Astrocyte (in vitro differentiated cells and primary cell): ENCODE data around the gene IGF1R.

Experiments used
- EZH2 ChIP-seq: IDR thresholded peaks from 2 replicates; pipeline ENCODE4 v1.6.1; 2012; ENCODE audit warnings: mild to moderate bottlenecking, low read length, inconsistent platforms; ENCODE audit not compliant: insufficient read depth
- TF ChIP-seq, protein P1 (sequence below): IDR thresholded peaks from 2 replicates; pipeline ENCODE4 v1.5.1; 2011; ENCODE audit warnings: low read depth, mild to moderate bottlenecking, inconsistent platforms, low read length, moderate library complexity; ENCODE audit not compliant: insufficient read depth

- TF ChIP-seq, protein P1, sequence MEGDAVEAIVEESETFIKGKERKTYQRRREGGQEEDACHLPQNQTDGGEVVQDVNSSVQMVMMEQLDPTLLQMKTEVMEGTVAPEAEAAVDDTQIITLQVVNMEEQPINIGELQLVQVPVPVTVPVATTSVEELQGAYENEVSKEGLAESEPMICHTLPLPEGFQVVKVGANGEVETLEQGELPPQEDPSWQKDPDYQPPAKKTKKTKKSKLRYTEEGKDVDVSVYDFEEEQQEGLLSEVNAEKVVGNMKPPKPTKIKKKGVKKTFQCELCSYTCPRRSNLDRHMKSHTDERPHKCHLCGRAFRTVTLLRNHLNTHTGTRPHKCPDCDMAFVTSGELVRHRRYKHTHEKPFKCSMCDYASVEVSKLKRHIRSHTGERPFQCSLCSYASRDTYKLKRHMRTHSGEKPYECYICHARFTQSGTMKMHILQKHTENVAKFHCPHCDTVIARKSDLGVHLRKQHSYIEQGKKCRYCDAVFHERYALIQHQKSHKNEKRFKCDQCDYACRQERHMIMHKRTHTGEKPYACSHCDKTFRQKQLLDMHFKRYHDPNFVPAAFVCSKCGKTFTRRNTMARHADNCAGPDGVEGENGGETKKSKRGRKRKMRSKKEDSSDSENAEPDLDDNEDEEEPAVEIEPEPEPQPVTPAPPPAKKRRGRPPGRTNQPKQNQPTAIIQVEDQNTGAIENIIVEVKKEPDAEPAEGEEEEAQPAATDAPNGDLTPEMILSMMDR = no peak
- TF ChIP-seq EZH2 = no peak
Measured at GRCh38 chr15:98813951-98814350, 165.6 kb downstream of the IGF1R start.
